Neural cell (in vitro differentiated cells): Measurements from ENCODE around the gene GREM1. TPM values are rescaled to one million over a fixed set of nuclear protein-coding genes. Genes with fewer than 3 reads are reported as not detected.

Source experiments
- H2AFZ ChIP-seq: fragments of 200-600, 300-800 bp; sonication (generic), shearing (Covaris generic); 2 replicates; pipeline ENCODE4 v1.6.0; 2014; ENCODE audit warnings: low read depth, mild to moderate bottlenecking, antibody characterized with exemption, low read length, moderate library complexity
- H3F3A ChIP-seq: fragments of 200-600 bp; shearing (Covaris generic); 2 replicates; pipeline ENCODE4 v1.6.1; 2016; ENCODE audit warnings: mild to moderate bottlenecking, moderate library complexity, mixed read lengths, antibody characterized with exemption, low read length; ENCODE audit not compliant: insufficient read depth, poor library complexity, severe bottlenecking
- H3K27ac ChIP-seq: fragments of 200-600, 300-800 bp; sonication (generic), shearing (Covaris generic); 2 replicates; pipeline ENCODE4 v1.5.1; 2014; ENCODE audit warnings: mild to moderate bottlenecking, low read length, moderate library complexity
- H3K27me3 ChIP-seq: fragments of 300-800, 200-600 bp; sonication (generic), shearing (Covaris generic); 2 replicates; pipeline ENCODE4 v1.6.0; 2014; ENCODE audit warnings: mild to moderate bottlenecking, low read depth, low read length, moderate library complexity; ENCODE audit not compliant: insufficient read depth
- H3K36me3 ChIP-seq: fragments of 300-800, 200-600 bp; sonication (generic), shearing (Covaris generic); 2 replicates; pipeline ENCODE4 v1.5.1; 2014; ENCODE audit warnings: mild to moderate bottlenecking, antibody characterized with exemption, low read length, moderate library complexity; ENCODE audit not compliant: insufficient read depth
- H3K4me2 ChIP-seq: fragments of 300-800, 200-600 bp; sonication (generic), shearing (Covaris generic); 2 replicates; pipeline ENCODE4 v1.6.0; 2014; ENCODE audit warnings: mild to moderate bottlenecking, low read length
- H3K4me3 ChIP-seq: fragments of 300-800, 200-600 bp; sonication (generic), shearing (Covaris generic); 2 replicates; pipeline ENCODE4 v1.5.1; 2014; ENCODE audit warnings: mild to moderate bottlenecking, low read length, moderate library complexity
- H3K79me2 ChIP-seq: fragments of 200-600 bp; shearing (Covaris generic); replicated peaks from 2 replicates; pipeline ENCODE4 v1.6.0; 2014; ENCODE audit warnings: mild to moderate bottlenecking, low read length, moderate library complexity; ENCODE audit not compliant: insufficient read depth
- H3K9ac ChIP-seq: fragments of 300-800, 200-600 bp; sonication (generic), shearing (Covaris generic); 2 replicates; pipeline ENCODE4 v1.6.1; 2016; ENCODE audit warnings: mild to moderate bottlenecking, low read length, mixed read lengths
- H3K9me2 ChIP-seq: fragments of 200-600 bp; shearing (Covaris generic); 2 replicates; pipeline ENCODE4 v1.6.1; 2016; ENCODE audit warnings: mild to moderate bottlenecking, low read length, mixed read lengths; ENCODE audit not compliant: insufficient read depth
- H3K9me3 ChIP-seq: fragments of 200-600, 300-800 bp; sonication (generic), shearing (Covaris generic); 2 replicates; pipeline ENCODE4 v1.6.1; 2016; ENCODE audit warnings: mild to moderate bottlenecking, mixed run types, low read length, moderate library complexity, mixed read lengths
- H4K20me1 ChIP-seq: fragments of 200-600 bp; shearing (Covaris generic); 2 replicates; pipeline ENCODE4 v1.6.1; 2016; ENCODE audit warnings: mild to moderate bottlenecking, mixed run types; ENCODE audit not compliant: insufficient read depth
- EP300 ChIP-seq: fragments of 450-650 bp; conservative IDR thresholded peaks from 2 replicates; pipeline ENCODE4 v1.6.1; 2014; ENCODE audit warnings: antibody characterized with exemption, mild to moderate bottlenecking, moderate library complexity; ENCODE audit not compliant: poor library complexity, severe bottlenecking
- EZH2 ChIP-seq: fragments of 200-600, 300-800 bp; shearing (Covaris generic), sonication (generic); IDR thresholded peaks from 2 replicates; pipeline ENCODE4 v1.6.1; 2014; ENCODE audit warnings: antibody characterized with exemption, low read length, borderline replicate concordance, mild to moderate bottlenecking; ENCODE audit not compliant: insufficient read depth, poor library complexity, severe bottlenecking
- MXI1 ChIP-seq: fragments of 450-650 bp; conservative IDR thresholded peaks from 2 replicates; pipeline ENCODE4 v1.6.1; 2014; ENCODE audit warnings: antibody characterized with exemption, mild to moderate bottlenecking; ENCODE audit not compliant: poor library complexity, severe bottlenecking
- POLR2AphosphoS5 ChIP-seq: IDR thresholded peaks from 2 replicates; pipeline ENCODE4 v1.6.1; 2012
- RAD21 ChIP-seq: fragments of 450-650 bp; conservative IDR thresholded peaks from 2 replicates; pipeline ENCODE4 v1.6.1; 2014; ENCODE audit warnings: antibody characterized with exemption, mild to moderate bottlenecking, moderate library complexity
- SMC3 ChIP-seq: fragments of 450-650 bp; conservative IDR thresholded peaks from 2 replicates; pipeline ENCODE4 v1.6.1; 2014; ENCODE audit warnings: antibody characterized with exemption, mild to moderate bottlenecking, moderate library complexity; ENCODE audit not compliant: poor library complexity
- TAF1 ChIP-seq: IDR thresholded peaks from 2 replicates; pipeline ENCODE4 v1.6.1; 2012; ENCODE audit warnings: low read depth
- polyA plus RNA-seq: library from polyadenylated mRNA; depleted of rRNA; stranded (reverse); fragments of >200 nt; gene quantifications from 2 replicates; pipeline ENCODE4 v1.2.3, GENCODE V29; 2014
- TF ChIP-seq, protein P1 (sequence below): fragments of 450-650 bp; IDR thresholded peaks from 2 replicates; pipeline ENCODE4 v1.5.1; 2014; ENCODE audit warnings: antibody characterized with exemption, mild to moderate bottlenecking, moderate library complexity; ENCODE audit not compliant: poor library complexity, severe bottlenecking
- TF ChIP-seq, protein P2 (sequence below): IDR thresholded peaks from 2 replicates; pipeline ENCODE4 v1.6.1; 2012; ENCODE audit warnings: borderline replicate concordance

GREM1 gene
- polyA plus RNA-seq, 1 donor from 2014 or later: 0.16 TPM

DNA sequence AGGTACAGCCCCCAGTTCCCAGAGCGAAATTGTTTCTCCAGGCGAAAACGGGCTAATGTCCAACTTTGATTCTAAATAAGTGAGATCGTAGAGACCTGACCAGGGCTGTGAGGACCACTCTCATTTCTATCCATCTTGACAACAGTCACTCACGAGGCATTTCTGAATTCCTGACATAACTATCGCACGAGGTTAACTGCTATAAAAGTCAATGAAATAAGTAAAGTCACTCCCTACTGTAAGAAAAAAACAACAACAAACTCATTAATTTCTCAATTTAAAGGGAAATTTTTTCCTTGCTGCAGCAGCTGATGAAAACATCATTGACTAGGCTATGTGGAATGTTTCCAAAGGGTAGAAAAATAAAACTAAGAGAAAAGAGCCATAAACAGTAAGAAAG, 69.1 kb downstream of the GREM1 start:
- Histone ChIP-seq H3K9ac (no peak overlapping the region), H3K27me3 (no peaks in the 10 kb centered on the region), H3K36me3 (no peaks in the 10 kb centered on the region), H3K9me3 (no peaks in the 10 kb centered on the region), H3K27ac (no peak overlapping the region), H4K20me1 (no peaks in the 10 kb centered on the region), H2AFZ (no peak overlapping the region), H3K79me2 (no peaks in the 10 kb centered on the region), H3K9me2 (no peaks in the 10 kb centered on the region), H3F3A (no peaks in the 10 kb centered on the region), H3K4me3 (no peak overlapping the region), H3K4me2 (no peak overlapping the region)
- no peak for TF ChIP-seq MXI1
- no peak for TF ChIP-seq RAD21
- TF ChIP-seq EP300: no peak
- no peak for TF ChIP-seq EZH2
- TF ChIP-seq, protein P1, sequence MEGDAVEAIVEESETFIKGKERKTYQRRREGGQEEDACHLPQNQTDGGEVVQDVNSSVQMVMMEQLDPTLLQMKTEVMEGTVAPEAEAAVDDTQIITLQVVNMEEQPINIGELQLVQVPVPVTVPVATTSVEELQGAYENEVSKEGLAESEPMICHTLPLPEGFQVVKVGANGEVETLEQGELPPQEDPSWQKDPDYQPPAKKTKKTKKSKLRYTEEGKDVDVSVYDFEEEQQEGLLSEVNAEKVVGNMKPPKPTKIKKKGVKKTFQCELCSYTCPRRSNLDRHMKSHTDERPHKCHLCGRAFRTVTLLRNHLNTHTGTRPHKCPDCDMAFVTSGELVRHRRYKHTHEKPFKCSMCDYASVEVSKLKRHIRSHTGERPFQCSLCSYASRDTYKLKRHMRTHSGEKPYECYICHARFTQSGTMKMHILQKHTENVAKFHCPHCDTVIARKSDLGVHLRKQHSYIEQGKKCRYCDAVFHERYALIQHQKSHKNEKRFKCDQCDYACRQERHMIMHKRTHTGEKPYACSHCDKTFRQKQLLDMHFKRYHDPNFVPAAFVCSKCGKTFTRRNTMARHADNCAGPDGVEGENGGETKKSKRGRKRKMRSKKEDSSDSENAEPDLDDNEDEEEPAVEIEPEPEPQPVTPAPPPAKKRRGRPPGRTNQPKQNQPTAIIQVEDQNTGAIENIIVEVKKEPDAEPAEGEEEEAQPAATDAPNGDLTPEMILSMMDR: no peak
- TF ChIP-seq POLR2AphosphoS5: no peak
- TF ChIP-seq SMC3: no peak
- TF ChIP-seq, protein P2, sequence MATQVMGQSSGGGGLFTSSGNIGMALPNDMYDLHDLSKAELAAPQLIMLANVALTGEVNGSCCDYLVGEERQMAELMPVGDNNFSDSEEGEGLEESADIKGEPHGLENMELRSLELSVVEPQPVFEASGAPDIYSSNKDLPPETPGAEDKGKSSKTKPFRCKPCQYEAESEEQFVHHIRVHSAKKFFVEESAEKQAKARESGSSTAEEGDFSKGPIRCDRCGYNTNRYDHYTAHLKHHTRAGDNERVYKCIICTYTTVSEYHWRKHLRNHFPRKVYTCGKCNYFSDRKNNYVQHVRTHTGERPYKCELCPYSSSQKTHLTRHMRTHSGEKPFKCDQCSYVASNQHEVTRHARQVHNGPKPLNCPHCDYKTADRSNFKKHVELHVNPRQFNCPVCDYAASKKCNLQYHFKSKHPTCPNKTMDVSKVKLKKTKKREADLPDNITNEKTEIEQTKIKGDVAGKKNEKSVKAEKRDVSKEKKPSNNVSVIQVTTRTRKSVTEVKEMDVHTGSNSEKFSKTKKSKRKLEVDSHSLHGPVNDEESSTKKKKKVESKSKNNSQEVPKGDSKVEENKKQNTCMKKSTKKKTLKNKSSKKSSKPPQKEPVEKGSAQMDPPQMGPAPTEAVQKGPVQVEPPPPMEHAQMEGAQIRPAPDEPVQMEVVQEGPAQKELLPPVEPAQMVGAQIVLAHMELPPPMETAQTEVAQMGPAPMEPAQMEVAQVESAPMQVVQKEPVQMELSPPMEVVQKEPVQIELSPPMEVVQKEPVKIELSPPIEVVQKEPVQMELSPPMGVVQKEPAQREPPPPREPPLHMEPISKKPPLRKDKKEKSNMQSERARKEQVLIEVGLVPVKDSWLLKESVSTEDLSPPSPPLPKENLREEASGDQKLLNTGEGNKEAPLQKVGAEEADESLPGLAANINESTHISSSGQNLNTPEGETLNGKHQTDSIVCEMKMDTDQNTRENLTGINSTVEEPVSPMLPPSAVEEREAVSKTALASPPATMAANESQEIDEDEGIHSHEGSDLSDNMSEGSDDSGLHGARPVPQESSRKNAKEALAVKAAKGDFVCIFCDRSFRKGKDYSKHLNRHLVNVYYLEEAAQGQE: no peak
- TF ChIP-seq TAF1: no peak

DNA sequence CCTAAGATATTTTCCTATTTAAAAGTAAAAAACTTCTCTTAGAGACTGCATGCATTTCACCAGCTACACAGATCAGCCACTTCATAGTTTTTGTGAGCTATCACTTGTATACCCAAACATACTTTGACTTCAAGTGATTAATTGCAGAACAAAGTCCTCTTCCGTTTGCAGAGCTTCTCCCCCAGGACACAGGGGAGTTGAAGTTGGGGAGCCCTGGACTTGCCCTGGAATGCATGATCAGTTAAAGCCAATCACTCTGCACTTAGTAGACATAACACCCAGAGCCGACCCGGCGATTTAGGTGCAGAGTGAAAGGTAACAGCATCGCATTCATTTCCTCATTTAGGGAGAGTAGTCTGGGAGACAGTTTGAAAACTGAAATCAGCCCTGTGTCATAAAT, 70.1 kb downstream of the GREM1 start:
- no peaks in the 10 kb centered on the region for H4K20me1 ChIP-seq
- no peak overlapping the region for H3K9ac ChIP-seq
- no peak overlapping the region for H3K27ac ChIP-seq
- H3K36me3 ChIP-seq: no peaks in the 10 kb centered on the region
- H3K9me2 ChIP-seq: no peaks in the 10 kb centered on the region
- no peaks in the 10 kb centered on the region for H3K9me3 ChIP-seq
- no peaks in the 10 kb centered on the region for H3K27me3 ChIP-seq
- H3K79me2 ChIP-seq: no peaks in the 10 kb centered on the region
- no peaks in the 10 kb centered on the region for H3F3A ChIP-seq
- TF ChIP-seq EP300: no peak
- no peak for TF ChIP-seq POLR2AphosphoS5
- no peak overlapping the region for H3K4me3 ChIP-seq
- no peak overlapping the region for H3K4me2 ChIP-seq
- H2AFZ ChIP-seq: no peak overlapping the region

DNA sequence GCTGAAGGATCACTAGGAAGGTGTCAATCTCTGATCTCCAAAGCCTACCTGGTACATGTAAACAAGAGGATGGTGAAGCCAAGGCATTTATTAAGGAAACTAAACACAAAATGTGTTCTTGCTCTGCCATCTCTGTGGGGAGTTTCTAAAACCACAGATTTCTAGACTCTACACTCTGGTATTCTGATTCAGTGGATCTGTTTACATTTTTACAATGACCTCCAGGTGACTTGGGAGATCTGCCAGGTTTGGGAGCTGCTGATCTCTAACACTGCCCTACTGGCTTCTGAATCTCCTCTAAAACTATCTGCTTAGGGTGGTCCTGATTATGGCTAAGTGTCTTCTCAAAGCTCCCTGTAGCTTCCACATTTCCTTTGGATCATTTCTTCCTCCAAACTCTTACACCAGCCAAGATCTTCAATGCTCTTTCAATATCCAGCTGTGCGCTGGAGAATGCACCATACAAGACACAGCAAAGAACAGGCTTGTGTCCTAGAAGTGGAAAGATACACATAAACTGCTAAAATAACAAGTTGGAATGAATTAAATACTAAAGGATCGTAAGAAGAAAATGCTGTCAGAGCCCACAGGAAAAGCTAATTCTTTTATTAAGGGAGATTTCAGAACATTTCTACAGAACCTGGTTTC, 72.7 kb downstream of the GREM1 start:
- Histone ChIP-seq H3K9me3 (no peaks in the 10 kb centered on the region), H3K27me3 (no peaks in the 10 kb centered on the region), H3K27ac (no peak overlapping the region), H3F3A (no peaks in the 10 kb centered on the region), H3K4me2 (no peak overlapping the region), H3K9ac (no peak overlapping the region), H3K9me2 (no peaks in the 10 kb centered on the region), H3K79me2 (no peaks in the 10 kb centered on the region), H4K20me1 (no peaks in the 10 kb centered on the region), H3K36me3 (no peaks in the 10 kb centered on the region), H3K4me3 (no peak overlapping the region), H2AFZ (no peak overlapping the region)
- TF ChIP-seq, protein P2: no peak
- TF ChIP-seq RAD21 (no peak), TAF1 (no peak), EP300 (no peak), MXI1 (no peak), POLR2AphosphoS5 (no peak), SMC3 (no peak), EZH2 (no peak)
- TF ChIP-seq, protein P1: no peak
